ENCODE measurements around the gene MRPL52.

DNA sequence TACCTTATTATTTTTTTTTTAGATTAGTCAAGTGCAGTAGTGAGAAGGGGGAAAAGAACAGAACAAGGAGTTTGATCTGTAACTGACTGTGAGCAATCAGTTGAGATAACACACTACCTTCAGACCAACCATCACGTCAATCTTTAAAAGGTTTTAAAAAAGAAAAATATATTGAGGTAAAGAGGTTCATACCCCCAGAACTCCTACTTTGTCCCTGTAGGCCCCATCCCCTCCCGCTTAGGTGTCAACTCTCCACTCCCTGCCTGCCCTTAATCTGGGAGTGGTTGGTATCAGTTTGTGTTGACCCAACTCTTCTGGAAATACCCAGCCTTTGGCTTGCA, 22.9 kb downstream of the MRPL52 start:
- no peak for TF ChIP-seq EZH2 (IDR thresholded peaks at IDR 0.05; ENCODE audit: insufficient read depth, poor library complexity, severe bottlenecking)
- no peak for TF ChIP-seq EZH2phosphoT487 (IDR thresholded peaks at IDR 0.05; ENCODE audit: insufficient read depth, low read depth)

Measured in GM23248 (cell line).